Erythroblast (primary cell): ENCODE results near the gene PILRA.
"Not testable (repeated sequence)": the region's sequence is repeated elsewhere in the genome, so short reads cannot be mapped to it uniquely, and the experiment has no call there.

Experiments used
- GATA1 ChIP-seq: IDR thresholded peaks from 2 replicates; pipeline ENCODE4 v1.6.1; 2011; ENCODE audit warnings: low read depth, mild to moderate bottlenecking, control low read depth, low read length, moderate library complexity
- POLR2A ChIP-seq: IDR thresholded peaks from 2 replicates; pipeline ENCODE4 v1.6.1; 2011; ENCODE audit warnings: mild to moderate bottlenecking, low read length

- TF ChIP-seq POLR2A, GATA1: not testable (repeated sequence)
Observed at GRCh38 chr7:100447363-100447762, 74.1 kb downstream of the PILRA start.
